ENCODE measurements around the gene MRPS18A. TPM values are rescaled to one million over a fixed set of nuclear protein-coding genes. Genes with fewer than 3 reads are reported as not detected.

MRPS18A gene
- total and polyA plus RNA-seq, 2 of the 13 experiments (the other 11 are each of a cell fraction or from before 2014, with no cell fraction given), result 87.8 to 89.1 TPM

- no peak for TF ChIP-seq STAT6 (CRISPR knock-in tag; IDR thresholded peaks at IDR 0.05; ENCODE audit: borderline replicate concordance)
- no peak; the same call in 1 of the 2 replicates for TF ChIP-seq ZFP37 (CRISPR knock-in tag; IDR thresholded peaks at IDR 0.05; ENCODE audit: borderline replicate concordance)
- TF ChIP-seq ZNF160 (CRISPR knock-in tag; IDR thresholded peaks at IDR 0.05), result no peak
- TF ChIP-seq, protein P1, sequence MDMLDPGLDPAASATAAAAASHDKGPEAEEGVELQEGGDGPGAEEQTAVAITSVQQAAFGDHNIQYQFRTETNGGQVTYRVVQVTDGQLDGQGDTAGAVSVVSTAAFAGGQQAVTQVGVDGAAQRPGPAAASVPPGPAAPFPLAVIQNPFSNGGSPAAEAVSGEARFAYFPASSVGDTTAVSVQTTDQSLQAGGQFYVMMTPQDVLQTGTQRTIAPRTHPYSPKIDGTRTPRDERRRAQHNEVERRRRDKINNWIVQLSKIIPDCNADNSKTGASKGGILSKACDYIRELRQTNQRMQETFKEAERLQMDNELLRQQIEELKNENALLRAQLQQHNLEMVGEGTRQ (IDR thresholded peaks at IDR 0.05; ENCODE audit: low read depth, low read length), result no peak
- TF ChIP-seq, protein P1 (CRISPR knock-in tag; IDR thresholded peaks at IDR 0.05; ENCODE audit: borderline replicate concordance), result peak; percentile 51; the same call in 1 of the 2 replicates
- TF ChIP-seq ZNF703 (CRISPR knock-in tag; IDR thresholded peaks at IDR 0.05; ENCODE audit: borderline replicate concordance), result no peak
- no peak for TF ChIP-seq KLF13 (CRISPR knock-in tag; IDR thresholded peaks at IDR 0.05)
- no peak for TF ChIP-seq ZNF766 (CRISPR knock-in tag; IDR thresholded peaks at IDR 0.05; ENCODE audit: borderline replicate concordance)
- TF ChIP-seq ZBTB4 (CRISPR knock-in tag; IDR thresholded peaks at IDR 0.05; ENCODE audit: borderline replicate concordance), result no peak
- TF ChIP-seq, protein P2, sequence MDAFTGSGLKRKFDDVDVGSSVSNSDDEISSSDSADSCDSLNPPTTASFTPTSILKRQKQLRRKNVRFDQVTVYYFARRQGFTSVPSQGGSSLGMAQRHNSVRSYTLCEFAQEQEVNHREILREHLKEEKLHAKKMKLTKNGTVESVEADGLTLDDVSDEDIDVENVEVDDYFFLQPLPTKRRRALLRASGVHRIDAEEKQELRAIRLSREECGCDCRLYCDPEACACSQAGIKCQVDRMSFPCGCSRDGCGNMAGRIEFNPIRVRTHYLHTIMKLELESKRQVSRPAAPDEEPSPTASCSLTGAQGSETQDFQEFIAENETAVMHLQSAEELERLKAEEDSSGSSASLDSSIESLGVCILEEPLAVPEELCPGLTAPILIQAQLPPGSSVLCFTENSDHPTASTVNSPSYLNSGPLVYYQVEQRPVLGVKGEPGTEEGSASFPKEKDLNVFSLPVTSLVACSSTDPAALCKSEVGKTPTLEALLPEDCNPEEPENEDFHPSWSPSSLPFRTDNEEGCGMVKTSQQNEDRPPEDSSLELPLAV (CRISPR knock-in tag; conservative IDR thresholded peaks at IDR 0.05; ENCODE audit: low read depth), result no peak
- no peak for TF ChIP-seq KAT7 (CRISPR knock-in tag; IDR thresholded peaks at IDR 0.05; ENCODE audit: borderline replicate concordance)
- TF ChIP-seq JARID2 (CRISPR knock-in tag; IDR thresholded peaks at IDR 0.05; ENCODE audit: insufficient replicate concordance), result no peak
- TF ChIP-seq, protein P3, sequence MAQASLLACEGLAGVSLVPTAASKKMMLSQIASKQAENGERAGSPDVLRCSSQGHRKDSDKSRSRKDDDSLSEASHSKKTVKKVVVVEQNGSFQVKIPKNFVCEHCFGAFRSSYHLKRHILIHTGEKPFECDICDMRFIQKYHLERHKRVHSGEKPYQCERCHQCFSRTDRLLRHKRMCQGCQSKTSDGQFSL (CRISPR knock-in tag; IDR thresholded peaks at IDR 0.05), result no peak
- no peak for TF ChIP-seq HMGXB4 (CRISPR knock-in tag; IDR thresholded peaks at IDR 0.05; ENCODE audit: borderline replicate concordance in 1 of 2, low read depth in 1 of 2)
- no peak for TF ChIP-seq FOSL1 (CRISPR knock-in tag; IDR thresholded peaks at IDR 0.05; ENCODE audit: borderline replicate concordance)
- TF ChIP-seq ZNF563 (CRISPR knock-in tag; IDR thresholded peaks at IDR 0.05), result 0 out of 2 replicates have a peak, but pooled peaks have one; percentile 66
- TF ChIP-seq SP5 (CRISPR knock-in tag; IDR thresholded peaks at IDR 0.05; ENCODE audit: borderline replicate concordance, low read depth), result peak; percentile 73
These were observed 58.5 kb downstream of the MRPS18A start, which contains the start of gene GTPBP2 (continued) for GRCh38 chr6:43629104-43629504.

Data from HepG2 (cell line).